Uterus (tissue), 2 donors: ENCODE data around the gene DNAJC16.

ENCODE experiments used
- CTCF ChIP-seq, 4 experiments: fragments of 200-600 bp in 2 of 4; fragments of 450-650 bp in 2 of 4; sonication (generic) in 2 of 4; IDR thresholded peaks; one replicate each; pipeline ENCODE4 v1.5.1; 2016 to 2019; ENCODE audit warnings: antibody characterized with exemption in 4 of 4, mild to moderate bottlenecking in 2 of 4, moderate library complexity in 1 of 4
- POLR2A ChIP-seq, 2 donors: fragments of 450-650 bp; IDR thresholded peaks; one replicate each; pipeline ENCODE4 v1.6.1; 2016; ENCODE audit warnings: antibody characterized with exemption in 2 of 2, mild to moderate bottlenecking in 1 of 2, moderate library complexity in 1 of 2

DNA sequence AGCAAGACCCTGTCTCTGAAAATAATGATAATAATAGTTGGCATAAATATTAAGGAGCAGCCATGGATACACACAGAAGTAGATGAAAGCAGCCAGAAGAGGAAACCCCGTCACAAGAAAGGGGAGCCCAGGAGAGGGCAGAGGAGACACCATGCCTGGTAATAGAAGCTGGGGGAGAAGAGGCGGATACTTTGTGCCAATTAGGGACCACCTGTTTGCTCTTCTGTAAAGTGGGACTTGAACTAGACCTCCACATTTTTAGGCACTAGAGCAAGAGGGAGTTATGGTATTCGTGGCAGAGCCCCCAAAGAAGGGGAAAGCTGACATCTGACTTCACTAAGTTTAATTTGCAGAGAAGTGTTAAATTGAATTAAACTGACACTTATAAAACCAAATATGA is 38.3 kb upstream of the DNAJC16 start:
- TF ChIP-seq CTCF (IDR thresholded peaks at IDR 0.05) (no peak), POLR2A (IDR thresholded peaks at IDR 0.05) (no peak)
